Activated naive CD4-positive, alpha-beta T cell treated with anti-CD3 and anti-CD28 coated beads, Interleukin-2, amount 50 U/mL, for 72 hours (primary cell): ENCODE results near the gene EML5. TPM values are rescaled to one million over a fixed set of nuclear protein-coding genes. Genes with fewer than 3 reads are reported as not detected.

ENCODE experiments used
- ATAC-seq, 2 donors: fragments of 150-1000 bp; cut with Tn5 transposase; 2 replicates each; pipeline ENCODE4 v1.10.0; 2021; ENCODE audit warnings: mild to moderate bottlenecking in 2 of 2, moderate library complexity in 2 of 2
- DNase-seq, 2 donors: peaks; one replicate each; pipeline ENCODE4 v3.0.0; 2021 to 2022; ENCODE audit warnings: low spot score in 2 of 2
- H3K27ac Mint-ChIP-seq, 2 donors: one replicate each; pipeline ENCODE4 v1.8.0; 2022; ENCODE audit warnings: mild to moderate bottlenecking in 2 of 2, mixed read lengths in 2 of 2
- H3K36me3 Mint-ChIP-seq, 2 donors: one replicate each; pipeline ENCODE4 v1.8.0; 2022; ENCODE audit warnings: mixed read lengths in 2 of 2
- H3K9me3 Mint-ChIP-seq, 2 donors: one replicate each; pipeline ENCODE4 v1.8.0; 2022; ENCODE audit warnings: mixed read lengths in 2 of 2
- total RNA-seq, 2 donors: library from RNA; stranded (reverse); gene quantifications; one replicate each; pipeline ENCODE4 v1.2.3, GENCODE V29; 2022

The EML5 gene
- total RNA-seq, 2 donors from 2014 or later: 1.1 to 2.9 TPM

- Mint-ChIP-seq H3K27ac (no peak overlapping the region), H3K36me3 (peaks cover 14 to 17% of the 10 kb centered on the region in 2 donors), H3K9me3 (no peaks in the 10 kb centered on the region)
- ATAC-seq (no peak), DNase-seq (no peak)
Observed at GRCh38 chr14:88614218-88614907, 178.4 kb downstream of the EML5 start.

- Mint-ChIP-seq H3K27ac (peak overlapping the region; percentile 9 to 25), H3K36me3 (peaks cover 15 to 25% of the 10 kb centered on the region in 2 donors), H3K9me3 (no peaks in the 10 kb centered on the region)
- peak in 1 of 2 donors; percentile 91 for ATAC-seq
- DNase-seq: no peak
Observed at GRCh38 chr14:88613552-88614010, 179.2 kb downstream of the EML5 start.

- no peak overlapping the region for H3K27ac Mint-ChIP-seq
- peaks cover 19 to 27% of the 10 kb centered on the region in 2 donors for H3K36me3 Mint-ChIP-seq
- DNase-seq: no peak
- no peak for ATAC-seq
- H3K9me3 Mint-ChIP-seq: no peaks in the 10 kb centered on the region
Observed at GRCh38 chr14:88612981-88613380, 179.8 kb downstream of the EML5 start.

- H3K9me3 Mint-ChIP-seq: no peaks in the 10 kb centered on the region
- no peak for ATAC-seq
- H3K36me3 Mint-ChIP-seq: peaks cover 24 to 37% of the 10 kb centered on the region in 2 donors
- H3K27ac Mint-ChIP-seq: no peak overlapping the region
- DNase-seq: no peak
Observed at GRCh38 chr14:88611878-88612277, 180.9 kb downstream of the EML5 start.

GRCh38 chr14:88607829-88608228, 184.9 kb downstream of the EML5 start:
- no peaks in the 10 kb centered on the region for H3K9me3 Mint-ChIP-seq
- H3K27ac Mint-ChIP-seq: no peak overlapping the region
- peaks cover 28 to 46% of the 10 kb centered on the region in 2 donors for H3K36me3 Mint-ChIP-seq
- no peak for DNase-seq
- no peak for ATAC-seq

- no peak for DNase-seq
- peak; percentile 40 to 60 for ATAC-seq
- no peaks in the 10 kb centered on the region for H3K9me3 Mint-ChIP-seq
Observed at GRCh38 chr14:88605594-88605993, 187.2 kb downstream of the EML5 start.

GRCh38 chr14:88604212-88604611, 188.5 kb downstream of the EML5 start:
- no peak for ATAC-seq
- Mint-ChIP-seq H3K9me3 (no peaks in the 10 kb centered on the region), H3K36me3 (peaks cover 20 to 51% of the 10 kb centered on the region in 2 donors), H3K27ac (peak overlapping the region in 1 of 2 donors; percentile 76)
- DNase-seq: no peak

More at GRCh38 chr14:88605594-88605993, 187.2 kb downstream of the EML5 start:
- Mint-ChIP-seq H3K36me3 (peaks cover 22 to 51% of the 10 kb centered on the region in 2 donors), H3K27ac (no peak overlapping the region)

- peaks cover 24 to 35% of the 10 kb centered on the region in 2 donors for H3K36me3 Mint-ChIP-seq
- peak; percentile 94 to 96 for ATAC-seq
- peak overlapping the region; percentile 82 to 84 for H3K27ac Mint-ChIP-seq
- H3K9me3 Mint-ChIP-seq: no peaks in the 10 kb centered on the region
- peak in 1 of 2 donors; percentile 36 for DNase-seq
Observed at GRCh38 chr14:88599761-88600439, 192.9 kb downstream of the EML5 start.

- H3K36me3 Mint-ChIP-seq: peaks cover 24 to 35% of the 10 kb centered on the region in 2 donors
Observed at GRCh38 chr14:88599326-88599725, 193.4 kb downstream of the EML5 start.

GRCh38 chr14:88598097-88598675, 194.6 kb downstream of the EML5 start:
- ATAC-seq: peak in 1 of 2 donors; percentile 32
- H3K36me3 Mint-ChIP-seq: peaks cover 21 to 24% of the 10 kb centered on the region in 2 donors
- H3K27ac Mint-ChIP-seq: peak overlapping the region in 1 of 2 donors; percentile 24
- no peaks in the 10 kb centered on the region for H3K9me3 Mint-ChIP-seq
- DNase-seq: no peak

More at GRCh38 chr14:88599326-88599725, 193.4 kb downstream of the EML5 start:
- Mint-ChIP-seq H3K9me3 (no peaks in the 10 kb centered on the region), H3K27ac (peak overlapping the region; percentile 82 to 84)
- no peak for ATAC-seq
- no peak for DNase-seq

GRCh38 chr14:88597601-88598000, 195.2 kb downstream of the EML5 start:
- Mint-ChIP-seq H3K27ac (peak overlapping the region in 1 of 2 donors; percentile 24), H3K36me3 (peaks cover 20 to 22% of the 10 kb centered on the region in 2 donors), H3K9me3 (no peaks in the 10 kb centered on the region)
- ATAC-seq (no peak), DNase-seq (no peak)

- ATAC-seq: no peak
- H3K27ac Mint-ChIP-seq: peak overlapping the region in 1 of 2 donors; percentile 24
- no peaks in the 10 kb centered on the region for H3K9me3 Mint-ChIP-seq
- no peak for DNase-seq
- peaks cover 17 to 20% of the 10 kb centered on the region in 2 donors for H3K36me3 Mint-ChIP-seq
Observed at GRCh38 chr14:88597038-88597437, 195.7 kb downstream of the EML5 start.

GRCh38 chr14:88592031-88592430, 200.7 kb downstream of the EML5 start:
- H3K9me3 Mint-ChIP-seq: no peaks in the 10 kb centered on the region
- DNase-seq (no peak), ATAC-seq (no peak)
- peaks cover 1 to 6% of the 10 kb centered on the region in 2 donors for H3K36me3 Mint-ChIP-seq
- no peak overlapping the region for H3K27ac Mint-ChIP-seq

- peaks cover 0 to 12% of the 10 kb centered on the region in 2 donors for H3K36me3 Mint-ChIP-seq
- H3K27ac Mint-ChIP-seq: peak overlapping the region; percentile 19 to 56
- H3K9me3 Mint-ChIP-seq: no peaks in the 10 kb centered on the region
- ATAC-seq (no peak), DNase-seq (no peak)
Observed at GRCh38 chr14:88590173-88590572, 202.6 kb downstream of the EML5 start.

GRCh38 chr14:88588081-88588480, 204.7 kb downstream of the EML5 start:
- H3K36me3 Mint-ChIP-seq: peaks cover 0 to 12% of the 10 kb centered on the region in 2 donors
- no peak for ATAC-seq

GRCh38 chr14:88584451-88584850, 208.3 kb downstream of the EML5 start:
- no peak for DNase-seq
- H3K36me3 Mint-ChIP-seq: peaks cover 2 to 9% of the 10 kb centered on the region in 2 donors
- ATAC-seq: no peak
- H3K9me3 Mint-ChIP-seq: no peaks in the 10 kb centered on the region
- H3K27ac Mint-ChIP-seq: no peak overlapping the region

More at GRCh38 chr14:88588081-88588480, 204.7 kb downstream of the EML5 start:
- no peaks in the 10 kb centered on the region for H3K9me3 Mint-ChIP-seq
- H3K27ac Mint-ChIP-seq: peak overlapping the region in 1 of 2 donors; percentile 94
- DNase-seq: no peak

- Mint-ChIP-seq H3K9me3 (no peaks in the 10 kb centered on the region), H3K36me3 (peaks cover 18 to 20% of the 10 kb centered on the region in 2 donors), H3K27ac (no peak overlapping the region)
- DNase-seq (no peak), ATAC-seq (no peak)
Observed at GRCh38 chr14:88576222-88576621, 216.5 kb downstream of the EML5 start.
